Kasumi-1 (cell line): ENCODE data around the gene TMEM72.

Experiments
- DNase-seq, 2 experiments: peaks; one replicate each; lab custom pipeline; 2025; lab: John Stamatoyannopoulos, UW

The TMEM72 gene

DNA sequence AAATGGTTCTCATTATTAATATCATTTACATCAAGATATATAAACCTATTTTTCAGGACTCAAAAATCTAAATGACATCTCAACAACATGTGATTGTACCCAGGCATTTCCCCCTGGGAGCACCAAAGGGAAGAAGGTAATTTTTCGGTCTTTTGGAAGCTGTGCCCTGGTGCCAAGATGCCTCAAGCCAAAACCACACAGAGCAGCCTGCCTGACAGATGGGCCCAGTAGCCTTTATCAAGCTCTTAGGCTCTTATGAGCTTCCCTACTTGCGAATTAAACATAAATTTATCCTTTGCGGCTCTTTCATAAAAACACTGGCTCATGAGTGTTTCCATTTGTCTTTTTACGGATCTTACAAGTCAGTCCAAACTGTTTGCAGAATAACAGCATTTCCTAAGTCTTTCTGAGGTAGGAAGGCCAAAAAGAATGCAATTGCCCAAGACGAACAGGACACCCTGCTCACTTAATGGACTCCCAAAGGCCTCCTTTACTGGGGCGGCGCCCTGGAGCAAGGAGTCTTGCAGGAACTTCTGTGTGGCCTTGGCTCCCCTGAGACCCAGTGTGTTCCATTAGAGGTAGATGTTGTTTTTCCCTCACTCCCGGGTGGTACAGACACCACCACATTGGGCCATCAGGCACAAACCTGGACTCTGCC lies 44.4 kb downstream of the TMEM72 start:
- no peak for DNase-seq

DNA sequence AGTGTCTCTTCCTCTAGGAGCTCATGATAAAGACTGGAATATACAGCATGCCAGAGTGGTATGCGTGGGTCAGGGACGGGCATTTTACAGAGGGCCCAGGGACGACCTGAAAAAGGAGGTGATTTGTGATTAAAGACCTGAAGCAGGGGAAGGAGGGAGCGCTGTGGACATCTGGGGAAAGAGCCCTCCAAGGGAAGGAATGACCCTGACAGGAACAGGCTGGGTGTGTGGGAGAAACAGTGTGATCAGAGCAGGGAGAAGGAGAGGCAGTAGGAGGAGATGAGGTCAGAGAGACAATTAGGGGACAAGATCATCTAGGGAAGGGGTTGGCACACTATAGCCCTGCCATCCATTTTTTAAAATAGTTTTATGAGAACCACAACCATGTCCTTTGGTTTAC lies 45.1 kb downstream of the TMEM72 start:
- no peak for DNase-seq

DNA sequence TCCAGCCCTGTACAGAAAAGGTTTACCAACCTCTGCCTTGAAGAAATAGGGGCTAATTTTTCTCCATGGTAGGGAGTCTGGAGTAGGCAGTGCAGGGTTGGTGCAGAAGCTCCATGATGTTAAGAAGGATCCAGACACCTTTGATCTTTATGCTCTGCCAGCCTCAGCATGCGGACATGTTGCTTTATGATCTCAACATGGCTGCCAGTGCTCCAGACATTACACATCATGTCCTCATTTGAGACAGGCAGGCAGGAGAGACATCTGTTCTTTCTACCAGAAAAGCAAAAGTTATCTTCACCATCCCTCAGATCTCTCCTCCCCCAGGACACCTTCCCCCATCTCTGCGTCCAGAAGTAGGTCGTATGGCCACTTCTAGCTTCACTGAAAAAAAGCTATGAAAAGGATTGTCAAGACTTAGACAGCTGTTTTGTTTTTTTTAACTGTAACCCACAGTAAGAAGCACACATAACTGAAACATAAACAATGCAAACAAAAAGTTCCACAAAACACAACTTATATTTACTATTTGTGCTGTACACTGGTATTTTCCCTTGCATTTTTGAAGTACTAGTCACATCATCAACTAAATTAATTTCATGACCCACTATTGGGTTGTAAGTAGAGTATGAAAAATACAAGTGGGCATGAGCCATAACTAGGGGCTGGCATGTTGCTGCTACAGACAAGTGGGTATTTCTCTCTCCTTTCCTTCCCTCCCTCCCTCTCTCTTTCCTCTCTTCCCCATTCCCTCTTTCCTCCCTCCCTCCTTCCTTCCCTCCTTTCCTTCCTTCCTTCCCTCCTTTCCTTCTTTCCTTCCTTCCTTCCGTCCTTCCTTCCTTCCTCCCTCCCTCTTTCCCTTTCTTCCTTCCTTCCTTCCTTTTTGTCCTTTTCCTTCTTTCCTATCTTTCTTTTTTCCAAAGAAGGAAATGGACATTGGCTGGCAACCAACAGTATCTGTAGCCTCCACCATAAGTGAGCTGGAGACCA lies 45.9 kb downstream of the TMEM72 start:
- no peak for DNase-seq

DNA sequence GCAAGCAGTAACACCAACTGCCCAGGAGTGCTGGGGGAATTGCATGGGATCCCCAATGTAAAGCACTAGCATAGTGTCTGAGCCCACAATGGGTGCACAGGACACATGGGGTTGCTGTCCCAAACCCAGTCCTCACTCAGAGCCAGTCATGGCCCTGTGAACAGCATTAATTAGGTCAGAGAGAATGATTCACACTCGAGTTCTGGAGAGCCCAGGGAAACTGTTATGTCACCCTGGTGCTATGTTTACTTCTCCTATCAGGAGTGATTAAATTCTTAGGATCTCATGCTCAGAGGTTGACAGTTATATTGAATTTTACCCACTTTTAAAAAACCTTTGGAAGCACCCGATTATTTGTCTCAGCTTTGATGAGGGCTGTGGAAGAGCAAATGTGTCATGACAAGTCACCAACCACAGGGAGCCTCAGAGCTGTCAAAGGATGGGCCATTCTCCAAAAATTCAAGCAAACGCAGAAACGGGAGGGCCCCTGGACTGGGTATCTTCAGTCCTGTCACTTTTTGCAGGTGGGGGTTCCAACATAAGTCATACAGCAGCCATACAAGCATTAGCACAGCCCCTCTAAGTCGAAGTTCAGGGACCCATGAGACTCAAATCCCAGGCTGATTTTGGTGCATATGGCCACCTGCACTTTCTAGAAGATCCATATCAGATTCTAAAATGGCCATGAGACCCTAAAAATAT lies 47.2 kb downstream of the TMEM72 start:
- DNase-seq, result peak; percentile 16 to 23

DNA sequence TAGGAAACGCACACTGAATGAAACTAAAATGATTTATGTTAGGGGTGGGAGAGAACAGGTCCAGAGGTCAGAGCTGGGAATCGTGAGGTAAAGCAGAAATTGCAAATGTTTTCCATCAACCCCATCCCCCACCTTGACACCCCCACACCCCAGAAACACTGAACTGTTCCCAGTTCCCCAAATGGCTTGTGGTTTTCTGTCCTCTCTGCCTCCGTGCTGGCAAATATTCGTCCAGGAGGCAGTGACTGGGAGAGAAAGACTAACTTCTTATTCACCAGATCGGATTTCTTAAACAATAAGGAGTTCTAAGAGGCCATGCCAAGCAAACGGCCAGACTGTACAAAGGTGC lies 47.7 kb downstream of the TMEM72 start:
- no peak for DNase-seq

DNA sequence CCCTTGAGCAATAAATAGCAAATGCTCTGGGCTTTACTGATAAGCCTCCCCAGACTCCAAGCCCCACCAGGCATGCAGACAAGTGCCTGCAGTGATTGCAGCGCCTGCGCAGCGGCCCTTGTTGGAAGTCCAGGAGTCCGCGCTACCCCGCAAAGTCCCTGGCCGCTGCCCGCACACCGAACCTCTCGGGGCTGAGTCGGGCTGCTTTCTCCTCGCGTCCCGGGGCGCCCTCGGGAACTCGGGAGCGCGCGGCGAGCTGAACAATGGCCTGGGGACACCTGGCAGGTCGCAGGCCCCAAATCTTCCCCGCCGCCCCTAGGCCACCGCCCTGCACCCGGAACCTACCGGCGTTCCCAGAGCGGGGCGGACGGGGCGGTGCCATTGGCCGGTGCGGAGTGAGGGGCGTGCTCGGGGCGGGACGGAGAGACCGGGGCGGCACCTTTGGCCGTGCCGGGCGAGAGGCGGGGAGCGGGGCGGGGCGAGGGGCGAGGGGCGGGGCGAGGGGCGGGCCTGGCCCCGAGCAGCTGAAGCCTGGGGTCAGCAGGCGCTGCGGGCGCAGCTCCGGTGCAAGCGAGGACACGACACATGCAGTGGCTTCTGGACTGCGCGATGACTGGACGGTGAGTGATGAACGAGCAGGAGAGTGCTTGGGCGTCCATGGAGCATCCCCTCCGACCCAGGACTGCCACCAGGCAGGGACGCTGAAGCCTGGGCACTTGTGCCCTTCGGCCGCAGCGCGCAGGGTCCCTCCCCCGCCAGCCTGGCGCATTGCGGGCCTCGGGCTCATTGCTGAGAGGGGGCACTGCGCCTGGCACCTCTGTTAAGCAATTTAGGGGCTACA lies 48.3 kb downstream of the TMEM72 start, which contains the start of gene RASSF4:
Gene RASSF4 (plus strand): TSS at position 556 of the 841 bp plus-strand sequence. CDS start 10,401 bp downstream, outside the sequence.
- peak; percentile 77 to 90 for DNase-seq

DNA sequence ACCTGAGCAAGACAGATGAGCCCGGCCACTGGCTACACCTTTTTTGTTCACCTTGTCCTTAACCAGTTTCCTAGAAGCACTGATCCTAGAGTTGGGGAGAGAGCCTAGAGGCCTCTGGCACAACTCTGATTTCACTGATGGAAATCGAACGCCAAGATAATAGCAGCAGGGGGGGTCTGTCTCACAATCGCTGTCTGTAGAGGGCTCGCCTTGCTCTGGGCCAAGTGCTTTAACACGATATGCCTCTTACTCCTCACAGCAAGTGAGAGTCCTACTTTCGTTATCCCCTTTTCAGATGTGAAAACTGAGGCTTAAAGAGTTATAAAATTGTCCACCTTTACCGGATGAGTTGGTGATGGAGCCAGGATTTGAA lies 48.9 kb downstream of the TMEM72 start:
- DNase-seq, result no peak

DNA sequence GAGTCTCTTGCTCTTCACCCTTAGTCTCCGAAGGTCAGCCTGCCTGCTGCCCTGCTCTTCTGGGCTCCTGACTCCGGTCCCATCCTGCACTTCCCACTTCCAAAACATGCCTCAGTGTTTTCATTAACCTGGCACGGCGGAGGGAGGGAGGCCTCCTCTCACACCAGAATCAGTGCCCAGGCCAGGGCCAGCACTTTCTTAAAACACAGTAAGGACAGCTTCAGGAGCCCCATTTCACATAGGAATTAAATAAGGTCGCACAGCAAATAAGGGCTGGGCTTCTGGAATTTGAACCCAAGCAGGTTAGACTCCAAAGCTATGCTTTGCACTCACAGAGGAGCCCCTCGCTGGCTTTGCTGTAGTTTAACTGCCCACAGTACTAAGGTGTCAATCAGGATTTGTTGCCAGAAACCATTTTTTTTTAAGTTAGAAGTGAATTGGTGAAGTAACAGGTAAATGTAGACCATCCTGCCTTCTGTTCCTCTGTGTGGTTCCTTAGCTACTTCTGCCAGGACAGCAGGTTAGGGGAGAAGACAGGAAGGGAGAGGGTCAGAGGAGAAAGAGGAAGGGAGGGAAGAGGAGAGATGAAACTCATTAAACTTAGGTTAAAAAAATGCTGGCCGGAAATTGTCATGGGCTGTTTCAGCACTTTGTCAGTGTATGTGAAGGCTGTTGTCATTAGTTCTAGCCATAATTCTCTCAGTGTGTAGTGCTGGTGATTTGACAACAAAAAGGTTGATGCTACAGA lies 49.5 kb downstream of the TMEM72 start:
- peak in 1 of 2 experiments; percentile 19 for DNase-seq

DNA sequence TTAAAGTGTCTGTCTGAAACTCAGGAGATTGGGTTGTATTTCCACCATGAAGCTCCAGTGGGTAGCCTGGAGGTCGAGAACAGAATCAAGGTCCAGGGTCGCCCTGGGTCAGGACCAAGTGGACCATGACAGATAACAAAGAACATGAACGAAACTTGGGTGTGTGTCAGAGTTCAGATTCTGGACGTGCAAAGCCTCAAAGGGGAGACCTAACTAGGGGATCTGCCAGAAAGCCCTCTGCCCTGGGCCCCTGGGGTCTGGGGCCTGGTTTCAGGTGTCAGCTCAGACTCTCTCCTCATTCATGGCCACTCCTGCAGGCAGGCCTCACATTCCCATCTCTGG lies 50.1 kb downstream of the TMEM72 start:
- DNase-seq, result no peak

DNA sequence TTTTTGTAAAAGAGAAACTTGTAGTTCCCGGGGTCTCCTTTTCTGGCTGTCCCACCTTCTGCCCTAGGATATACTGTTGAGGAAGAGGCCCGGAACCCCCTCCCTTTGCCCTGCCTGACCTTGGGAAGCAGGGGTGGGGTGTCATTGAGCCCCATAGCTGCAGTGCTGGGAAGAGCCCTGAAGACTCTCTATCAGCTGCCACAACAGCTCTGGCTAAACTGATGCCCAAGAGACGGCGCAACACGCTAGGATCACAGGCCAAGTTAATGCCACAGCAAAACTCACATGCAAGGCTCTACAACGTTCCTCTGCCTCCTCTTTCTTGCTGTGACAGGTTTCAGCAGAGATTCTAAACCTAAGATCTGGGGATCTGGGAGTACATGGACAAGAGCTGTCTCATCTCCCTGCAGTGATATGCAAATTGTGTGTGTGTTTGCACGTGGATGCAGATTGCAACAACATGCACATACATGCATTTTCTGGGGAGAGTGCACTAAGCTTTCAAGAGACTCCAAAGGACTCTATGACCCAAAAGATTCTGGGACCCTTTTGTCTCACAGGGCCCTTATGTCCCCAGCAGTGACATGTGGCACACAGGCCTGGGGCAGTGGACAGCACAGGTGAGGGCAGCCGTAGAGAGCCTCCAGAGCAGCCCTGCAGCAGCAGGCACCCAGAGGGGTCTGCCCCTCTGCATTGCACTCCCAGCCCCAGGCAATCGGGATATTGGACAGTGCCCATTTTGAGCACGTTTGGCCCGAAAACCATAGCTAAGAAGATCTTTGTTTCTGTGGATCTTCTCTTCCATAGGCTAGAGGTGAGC lies 51.0 kb downstream of the TMEM72 start:
- DNase-seq, result no peak

DNA sequence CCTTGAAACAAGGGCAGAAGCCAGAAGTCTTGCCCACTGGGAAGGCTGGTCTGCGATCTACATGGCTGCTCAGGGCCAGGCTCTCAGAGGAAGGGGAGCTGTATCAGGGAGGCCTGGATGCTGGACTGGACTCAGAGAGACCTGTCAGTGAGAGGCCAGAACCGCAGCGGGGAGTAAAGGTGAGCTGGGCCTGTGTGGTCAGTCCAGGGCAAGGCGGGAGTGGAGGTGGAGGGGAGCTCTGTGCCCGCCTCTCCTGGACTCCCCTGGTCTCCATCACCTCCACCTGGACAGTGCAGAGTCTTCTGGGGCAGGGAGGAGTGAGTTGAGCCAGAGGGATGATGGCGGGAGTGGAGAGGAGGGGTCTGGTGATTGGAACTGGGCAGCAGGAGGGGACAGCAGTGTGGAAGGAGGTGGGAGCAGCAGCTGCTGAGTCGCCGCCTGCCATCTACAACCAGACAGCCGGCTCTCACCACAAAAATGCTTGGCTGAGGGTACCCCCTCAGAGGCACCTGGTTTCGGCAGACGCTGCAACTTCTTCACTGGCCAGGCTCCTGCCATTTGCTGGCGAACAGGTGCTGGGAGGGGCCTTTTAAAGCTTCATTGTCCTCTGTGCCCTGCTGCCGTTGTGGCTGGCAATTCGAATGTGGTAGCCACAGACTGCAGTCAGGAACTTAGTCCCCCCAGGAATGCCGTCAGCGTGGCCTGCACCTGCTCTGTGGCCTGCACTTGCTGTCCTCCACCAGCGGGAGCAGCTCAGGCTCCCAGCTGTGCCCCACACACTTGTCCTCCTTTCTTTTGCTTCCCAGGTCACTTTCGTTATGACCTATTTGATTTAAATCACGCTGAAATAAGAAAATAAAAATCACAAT lies 52.0 kb downstream of the TMEM72 start:
- DNase-seq, result peak; percentile 23 to 27

DNA sequence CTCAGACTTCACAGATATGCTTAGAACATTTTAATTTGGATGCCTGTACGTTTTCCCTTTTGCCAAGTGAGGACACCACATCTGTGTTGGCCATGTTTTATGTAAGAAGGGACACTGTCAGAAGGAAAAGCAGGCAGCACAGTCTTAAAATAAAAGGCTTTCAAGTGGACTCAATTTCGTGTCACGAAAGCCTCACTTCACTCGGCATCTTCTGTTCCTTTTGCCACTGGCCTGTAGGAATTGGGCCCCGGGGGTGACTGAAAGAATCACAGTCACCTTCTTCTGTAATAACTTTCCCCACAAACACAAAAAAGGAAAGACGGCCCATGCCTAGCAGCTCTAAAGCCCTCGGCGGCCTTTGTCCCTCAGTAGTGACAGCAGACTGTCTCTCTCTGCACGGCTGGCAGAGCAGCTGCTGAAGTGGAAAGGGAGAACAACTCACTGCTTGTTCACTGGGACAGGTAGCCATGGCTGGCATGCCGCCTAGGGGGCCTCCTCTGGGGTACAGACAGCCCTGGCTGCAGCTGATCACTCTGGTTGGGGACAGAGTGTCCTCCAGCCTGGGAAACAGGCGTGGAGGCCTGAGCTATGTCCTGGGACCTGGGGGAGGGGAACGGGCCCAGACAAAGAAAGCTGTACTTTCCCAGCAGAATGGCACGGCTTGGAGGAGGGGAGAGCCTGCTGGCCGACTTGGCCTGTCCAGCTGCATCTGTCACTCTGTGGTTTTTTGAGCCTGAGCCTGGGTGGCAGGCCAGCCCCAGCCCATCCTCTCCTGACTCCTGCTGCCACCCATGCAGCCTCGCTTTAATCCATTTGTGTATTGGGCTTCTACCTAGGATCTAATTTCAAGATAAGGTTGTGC lies 52.9 kb downstream of the TMEM72 start:
- no peak for DNase-seq

DNA sequence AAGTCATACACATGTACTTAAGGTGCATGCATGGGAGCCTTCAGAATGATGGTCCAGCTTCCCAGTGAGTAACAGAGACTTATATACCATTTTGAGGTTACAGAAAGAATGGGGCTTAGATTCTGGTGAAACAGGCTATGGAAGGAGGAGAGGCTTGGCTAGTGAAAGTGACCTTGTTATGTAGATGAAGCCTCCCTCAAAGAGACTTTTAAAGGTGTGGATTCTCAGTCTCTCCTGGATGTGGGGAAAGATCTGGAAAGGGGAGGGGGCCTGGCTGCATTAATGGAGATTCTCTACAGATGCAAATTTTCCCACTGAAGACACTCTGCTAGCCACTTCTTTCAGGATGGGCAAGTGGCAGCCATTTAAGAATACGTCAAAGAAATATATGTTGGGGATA lies 54.0 kb downstream of the TMEM72 start:
- no peak for DNase-seq

DNA sequence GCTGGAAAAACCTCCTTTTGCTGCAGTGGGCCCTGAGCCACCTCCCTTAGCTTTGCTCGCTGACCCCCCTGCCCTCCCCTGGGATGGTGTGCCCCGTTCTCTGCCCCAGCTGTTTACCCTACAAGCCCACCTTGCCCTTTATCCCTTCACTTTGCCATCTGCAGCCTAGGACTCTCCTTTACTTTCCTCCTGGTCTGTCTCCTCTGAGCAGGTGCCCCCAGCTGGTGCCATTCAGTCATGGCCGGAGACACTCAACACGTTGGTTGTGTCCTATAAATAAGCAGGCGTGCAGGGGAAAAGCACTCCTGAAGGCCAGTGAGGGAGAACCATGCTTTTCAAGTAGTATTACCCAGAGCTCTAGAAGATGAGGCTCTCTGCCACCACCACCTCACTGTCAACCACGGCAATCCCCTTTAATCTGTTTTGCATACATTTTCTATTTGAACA lies 54.5 kb downstream of the TMEM72 start:
- no peak for DNase-seq

DNA sequence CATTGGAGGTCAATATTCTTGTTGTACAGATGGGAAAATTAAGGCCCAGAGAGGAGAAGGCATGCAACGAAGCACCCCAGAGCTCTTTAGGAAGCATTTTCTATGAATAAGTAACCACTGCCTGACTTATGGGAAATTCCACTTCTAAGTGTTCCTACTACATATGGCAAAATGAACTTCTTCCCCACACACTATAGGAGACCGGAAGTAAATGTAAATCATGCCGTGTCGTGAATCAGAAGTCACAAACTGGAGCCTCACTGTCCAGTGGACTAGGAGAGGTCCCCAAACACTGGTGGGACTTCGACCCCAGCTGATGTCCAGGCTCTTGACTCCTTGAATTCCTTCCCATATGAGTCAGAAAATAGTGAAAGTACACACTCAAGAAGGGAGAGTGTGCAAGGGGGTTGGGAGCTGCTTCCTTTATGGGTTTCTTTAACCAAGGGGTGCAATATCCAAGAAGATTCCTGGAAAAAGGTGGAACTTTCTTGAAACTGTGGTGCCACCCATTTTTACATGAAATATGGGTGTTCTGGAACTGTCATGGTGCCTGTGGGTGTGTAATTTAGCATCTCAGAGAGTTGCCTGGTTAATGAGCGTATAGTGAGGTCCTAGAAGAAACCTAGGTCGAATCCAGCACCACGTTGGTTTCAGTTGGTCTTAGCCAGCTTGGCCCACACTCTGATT lies 55.1 kb downstream of the TMEM72 start:
- no peak for DNase-seq

DNA sequence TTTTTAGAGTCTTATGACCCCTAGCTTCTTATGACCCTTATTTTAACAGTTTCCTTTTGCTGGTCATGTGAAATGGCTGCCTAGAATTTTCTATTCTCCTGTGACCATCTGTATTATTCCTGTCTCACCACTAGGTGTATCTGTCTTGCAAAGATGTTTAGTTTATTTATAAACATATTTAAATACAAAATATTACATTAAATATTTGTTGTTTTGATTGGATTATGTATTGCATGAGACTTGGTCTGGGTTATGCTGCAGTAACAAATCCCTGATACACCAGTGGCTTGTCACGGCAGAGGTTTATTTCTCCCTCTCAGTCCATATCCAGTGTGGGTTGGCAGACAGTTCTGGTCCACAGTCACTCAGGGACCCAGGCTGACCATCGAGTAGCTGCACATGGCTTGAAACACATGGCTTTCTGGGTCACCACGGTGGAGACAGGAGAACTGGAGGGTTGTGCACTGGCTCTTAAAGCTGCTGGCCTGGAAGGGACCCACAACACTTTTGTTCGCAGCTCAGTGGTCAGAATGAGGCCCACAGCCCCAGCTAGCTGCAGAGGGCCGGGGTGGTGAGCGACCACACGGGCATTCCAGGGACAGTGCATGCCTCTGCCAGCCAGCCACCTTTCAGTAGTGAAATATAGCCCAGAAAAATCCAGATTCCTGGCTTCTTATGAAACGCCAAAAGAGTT lies 55.8 kb downstream of the TMEM72 start:
- peak in 1 of 2 experiments; percentile 25 for DNase-seq

DNA sequence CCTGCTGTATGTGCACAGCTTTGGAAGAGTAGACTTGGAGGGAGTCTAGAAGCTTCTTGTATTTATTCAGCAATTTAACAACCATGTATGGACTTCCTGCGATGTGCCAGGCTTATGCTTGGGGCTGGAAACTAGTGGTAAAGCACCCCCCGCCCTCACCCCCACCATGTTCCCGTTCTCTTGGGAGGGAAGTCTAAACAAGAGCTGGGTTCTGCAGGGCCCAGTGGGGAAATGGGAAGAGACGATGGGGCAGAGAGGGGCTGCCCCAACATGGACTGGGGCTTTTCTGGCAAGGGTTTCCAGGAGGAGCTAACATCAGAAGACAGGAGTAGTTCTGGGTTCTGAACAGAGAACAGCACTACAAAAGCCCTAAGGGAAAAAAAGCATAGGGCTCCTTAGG lies 56.5 kb downstream of the TMEM72 start:
- peak; percentile 92 to 94 for DNase-seq
